Neural cell (in vitro differentiated cells): ENCODE measurements around the gene NCKAP5L. TPM values are rescaled to one million over a fixed set of nuclear protein-coding genes. Genes with fewer than 3 reads are reported as not detected.
"Not testable (repeated sequence)": the region's sequence is repeated elsewhere in the genome, so short reads cannot be mapped to it uniquely, and the experiment has no call there.

Experiments
- H2AFZ ChIP-seq: fragments of 200-600, 300-800 bp; sonication (generic), shearing (Covaris generic); 2 replicates; pipeline ENCODE4 v1.6.0; 2014; ENCODE audit warnings: low read depth, mild to moderate bottlenecking, antibody characterized with exemption, low read length, moderate library complexity
- H3F3A ChIP-seq: fragments of 200-600 bp; shearing (Covaris generic); 2 replicates; pipeline ENCODE4 v1.6.1; 2016; ENCODE audit warnings: mild to moderate bottlenecking, moderate library complexity, mixed read lengths, antibody characterized with exemption, low read length; ENCODE audit not compliant: insufficient read depth, poor library complexity, severe bottlenecking
- H3K27ac ChIP-seq: fragments of 200-600, 300-800 bp; sonication (generic), shearing (Covaris generic); 2 replicates; pipeline ENCODE4 v1.5.1; 2014; ENCODE audit warnings: mild to moderate bottlenecking, low read length, moderate library complexity
- H3K27me3 ChIP-seq: fragments of 300-800, 200-600 bp; sonication (generic), shearing (Covaris generic); 2 replicates; pipeline ENCODE4 v1.6.0; 2014; ENCODE audit warnings: mild to moderate bottlenecking, low read depth, low read length, moderate library complexity; ENCODE audit not compliant: insufficient read depth
- H3K36me3 ChIP-seq: fragments of 300-800, 200-600 bp; sonication (generic), shearing (Covaris generic); 2 replicates; pipeline ENCODE4 v1.5.1; 2014; ENCODE audit warnings: mild to moderate bottlenecking, antibody characterized with exemption, low read length, moderate library complexity; ENCODE audit not compliant: insufficient read depth
- H3K4me2 ChIP-seq: fragments of 300-800, 200-600 bp; sonication (generic), shearing (Covaris generic); 2 replicates; pipeline ENCODE4 v1.6.0; 2014; ENCODE audit warnings: mild to moderate bottlenecking, low read length
- H3K4me3 ChIP-seq: fragments of 300-800, 200-600 bp; sonication (generic), shearing (Covaris generic); 2 replicates; pipeline ENCODE4 v1.5.1; 2014; ENCODE audit warnings: mild to moderate bottlenecking, low read length, moderate library complexity
- H3K79me2 ChIP-seq: fragments of 200-600 bp; shearing (Covaris generic); replicated peaks from 2 replicates; pipeline ENCODE4 v1.6.0; 2014; ENCODE audit warnings: mild to moderate bottlenecking, low read length, moderate library complexity; ENCODE audit not compliant: insufficient read depth
- H3K9ac ChIP-seq: fragments of 300-800, 200-600 bp; sonication (generic), shearing (Covaris generic); 2 replicates; pipeline ENCODE4 v1.6.1; 2016; ENCODE audit warnings: mild to moderate bottlenecking, low read length, mixed read lengths
- H3K9me2 ChIP-seq: fragments of 200-600 bp; shearing (Covaris generic); 2 replicates; pipeline ENCODE4 v1.6.1; 2016; ENCODE audit warnings: mild to moderate bottlenecking, low read length, mixed read lengths; ENCODE audit not compliant: insufficient read depth
- H3K9me3 ChIP-seq: fragments of 200-600, 300-800 bp; sonication (generic), shearing (Covaris generic); 2 replicates; pipeline ENCODE4 v1.6.1; 2016; ENCODE audit warnings: mild to moderate bottlenecking, mixed run types, low read length, moderate library complexity, mixed read lengths
- H4K20me1 ChIP-seq: fragments of 200-600 bp; shearing (Covaris generic); 2 replicates; pipeline ENCODE4 v1.6.1; 2016; ENCODE audit warnings: mild to moderate bottlenecking, mixed run types; ENCODE audit not compliant: insufficient read depth
- EP300 ChIP-seq: fragments of 450-650 bp; conservative IDR thresholded peaks from 2 replicates; pipeline ENCODE4 v1.6.1; 2014; ENCODE audit warnings: antibody characterized with exemption, mild to moderate bottlenecking, moderate library complexity; ENCODE audit not compliant: poor library complexity, severe bottlenecking
- EZH2 ChIP-seq: fragments of 200-600, 300-800 bp; shearing (Covaris generic), sonication (generic); IDR thresholded peaks from 2 replicates; pipeline ENCODE4 v1.6.1; 2014; ENCODE audit warnings: antibody characterized with exemption, low read length, borderline replicate concordance, mild to moderate bottlenecking; ENCODE audit not compliant: insufficient read depth, poor library complexity, severe bottlenecking
- MXI1 ChIP-seq: fragments of 450-650 bp; conservative IDR thresholded peaks from 2 replicates; pipeline ENCODE4 v1.6.1; 2014; ENCODE audit warnings: antibody characterized with exemption, mild to moderate bottlenecking; ENCODE audit not compliant: poor library complexity, severe bottlenecking
- POLR2AphosphoS5 ChIP-seq: IDR thresholded peaks from 2 replicates; pipeline ENCODE4 v1.6.1; 2012
- RAD21 ChIP-seq: fragments of 450-650 bp; conservative IDR thresholded peaks from 2 replicates; pipeline ENCODE4 v1.6.1; 2014; ENCODE audit warnings: antibody characterized with exemption, mild to moderate bottlenecking, moderate library complexity
- REST ChIP-seq: IDR thresholded peaks from 2 replicates; pipeline ENCODE4 v1.6.1; 2012; ENCODE audit warnings: borderline replicate concordance
- SMC3 ChIP-seq: fragments of 450-650 bp; conservative IDR thresholded peaks from 2 replicates; pipeline ENCODE4 v1.6.1; 2014; ENCODE audit warnings: antibody characterized with exemption, mild to moderate bottlenecking, moderate library complexity; ENCODE audit not compliant: poor library complexity
- TAF1 ChIP-seq: IDR thresholded peaks from 2 replicates; pipeline ENCODE4 v1.6.1; 2012; ENCODE audit warnings: low read depth
- polyA plus RNA-seq: library from polyadenylated mRNA; depleted of rRNA; stranded (reverse); fragments of >200 nt; gene quantifications from 2 replicates; pipeline ENCODE4 v1.2.3, GENCODE V29; 2014
- TF ChIP-seq, protein P1 (sequence below): fragments of 450-650 bp; IDR thresholded peaks from 2 replicates; pipeline ENCODE4 v1.5.1; 2014; ENCODE audit warnings: antibody characterized with exemption, mild to moderate bottlenecking, moderate library complexity; ENCODE audit not compliant: poor library complexity, severe bottlenecking

NCKAP5L gene
- polyA plus RNA-seq, 1 donor from 2014 or later: 6.2 TPM

- H3K27ac ChIP-seq, H4K20me1 ChIP-seq, H2AFZ ChIP-seq, H3K9me3 ChIP-seq, H3K4me2 ChIP-seq, H3F3A ChIP-seq, H3K27me3 ChIP-seq, H3K9ac ChIP-seq, H3K79me2 ChIP-seq, H3K36me3 ChIP-seq, H3K9me2 ChIP-seq, H3K4me3 ChIP-seq: not testable (repeated sequence)
Observed at GRCh38 chr12:49773102-49773501, 55.1 kb downstream of the NCKAP5L start.

DNA sequence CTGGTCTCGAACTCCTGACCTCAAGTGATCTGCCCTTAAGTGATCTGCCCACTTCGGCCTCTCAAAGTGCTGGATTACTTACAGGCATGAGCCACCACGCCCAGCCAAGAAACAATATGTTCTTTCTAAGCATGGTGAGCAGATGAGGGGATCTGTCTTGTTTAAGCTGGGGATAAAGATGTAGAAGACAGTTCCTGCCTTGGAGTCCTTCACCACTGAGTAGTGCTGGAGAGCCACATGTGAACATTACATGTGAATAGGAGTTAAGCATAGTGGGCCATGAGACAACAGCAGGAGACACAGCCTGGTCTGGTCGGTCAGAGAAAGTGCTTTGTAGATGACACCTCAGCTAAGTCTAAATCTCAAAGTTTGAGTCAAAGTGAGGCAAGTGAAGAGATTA lies 60.9 kb downstream of the NCKAP5L start:
- Histone ChIP-seq H3K36me3 (no peaks in the 10 kb centered on the region), H3K9ac (no peak overlapping the region), H3F3A (no peaks in the 10 kb centered on the region), H2AFZ (no peak overlapping the region), H4K20me1 (no peaks in the 10 kb centered on the region), H3K27me3 (no peaks in the 10 kb centered on the region), H3K79me2 (no peaks in the 10 kb centered on the region), H3K4me3 (no peak overlapping the region), H3K4me2 (no peak overlapping the region), H3K9me2 (no peaks in the 10 kb centered on the region), H3K27ac (no peak overlapping the region), H3K9me3 (no peaks in the 10 kb centered on the region)
- TF ChIP-seq TAF1: no peak
- TF ChIP-seq REST: no peak
- TF ChIP-seq EZH2: no peak
- TF ChIP-seq, protein P1, sequence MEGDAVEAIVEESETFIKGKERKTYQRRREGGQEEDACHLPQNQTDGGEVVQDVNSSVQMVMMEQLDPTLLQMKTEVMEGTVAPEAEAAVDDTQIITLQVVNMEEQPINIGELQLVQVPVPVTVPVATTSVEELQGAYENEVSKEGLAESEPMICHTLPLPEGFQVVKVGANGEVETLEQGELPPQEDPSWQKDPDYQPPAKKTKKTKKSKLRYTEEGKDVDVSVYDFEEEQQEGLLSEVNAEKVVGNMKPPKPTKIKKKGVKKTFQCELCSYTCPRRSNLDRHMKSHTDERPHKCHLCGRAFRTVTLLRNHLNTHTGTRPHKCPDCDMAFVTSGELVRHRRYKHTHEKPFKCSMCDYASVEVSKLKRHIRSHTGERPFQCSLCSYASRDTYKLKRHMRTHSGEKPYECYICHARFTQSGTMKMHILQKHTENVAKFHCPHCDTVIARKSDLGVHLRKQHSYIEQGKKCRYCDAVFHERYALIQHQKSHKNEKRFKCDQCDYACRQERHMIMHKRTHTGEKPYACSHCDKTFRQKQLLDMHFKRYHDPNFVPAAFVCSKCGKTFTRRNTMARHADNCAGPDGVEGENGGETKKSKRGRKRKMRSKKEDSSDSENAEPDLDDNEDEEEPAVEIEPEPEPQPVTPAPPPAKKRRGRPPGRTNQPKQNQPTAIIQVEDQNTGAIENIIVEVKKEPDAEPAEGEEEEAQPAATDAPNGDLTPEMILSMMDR: no peak
- TF ChIP-seq RAD21: no peak
- TF ChIP-seq EP300: no peak
- TF ChIP-seq POLR2AphosphoS5: no peak
- TF ChIP-seq SMC3: no peak
- no peak for TF ChIP-seq MXI1

- Histone ChIP-seq H3K79me2 (no peaks in the 10 kb centered on the region), H3K4me3 (no peak overlapping the region), H3K9me3 (no peaks in the 10 kb centered on the region), H3K4me2 (no peak overlapping the region), H4K20me1 (no peaks in the 10 kb centered on the region), H3K27ac (no peak overlapping the region), H3F3A (no peaks in the 10 kb centered on the region), H3K36me3 (no peaks in the 10 kb centered on the region), H3K9me2 (no peaks in the 10 kb centered on the region), H3K9ac (no peak overlapping the region), H2AFZ (no peak overlapping the region), H3K27me3 (no peaks in the 10 kb centered on the region)
- TF ChIP-seq MXI1 (no peak), EP300 (no peak), TAF1 (no peak), SMC3 (no peak), EZH2 (no peak), REST (no peak), POLR2AphosphoS5 (no peak), RAD21 (no peak)
- TF ChIP-seq, protein P1: no peak
Observed at GRCh38 chr12:49766115-49766455, 62.1 kb downstream of the NCKAP5L start.
